ENCODE results near the gene UROS. TPM values are rescaled to one million over a fixed set of nuclear protein-coding genes. Genes with fewer than 3 reads are reported as not detected.

The UROS gene
- total and polyA plus RNA-seq, 2 donors (not counting 3 experiments of a cell fraction or from before 2014, with no cell fraction given) = 38.4 to 42.0 TPM

DNA sequence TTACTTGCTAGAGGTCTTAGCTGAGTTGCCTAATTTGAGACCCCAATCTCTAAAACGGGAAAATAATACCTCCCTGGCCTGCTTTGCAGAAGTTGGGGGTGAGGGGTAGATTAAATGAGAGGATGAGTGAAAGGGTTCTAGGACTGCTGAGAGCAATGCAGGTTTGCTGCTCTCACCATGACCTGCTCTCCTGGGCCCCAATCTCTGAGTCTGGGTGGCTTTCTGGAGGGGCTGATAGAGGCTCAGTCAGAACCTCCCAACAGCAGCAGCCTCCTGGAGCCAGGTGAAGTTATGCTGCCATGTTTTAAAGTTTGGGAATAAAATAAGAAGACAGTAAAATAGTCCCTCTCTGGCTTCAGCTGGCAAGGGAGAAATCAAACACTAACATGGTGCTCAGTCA is 7.3 kb downstream of the UROS start:
- H3K79me2 ChIP-seq (ENCODE audit: control insufficient read depth, insufficient read depth, low read length) = no peaks in the 10 kb centered on the region
- no peak overlapping the region for H3K4me2 ChIP-seq (ENCODE audit: insufficient read depth, low read length)
- TF ChIP-seq FOS (IDR thresholded peaks at IDR 0.05; ENCODE audit: borderline replicate concordance, insufficient read depth, low read length) (no peak), EZH2 (IDR thresholded peaks at IDR 0.05; ENCODE audit: borderline replicate concordance, low read depth, low read length, severe bottlenecking) (no peak), JUN (IDR thresholded peaks at IDR 0.05; ENCODE audit: borderline replicate concordance, insufficient read depth, insufficient read length, low read depth) (no peak), MAX (IDR thresholded peaks at IDR 0.05; ENCODE audit: insufficient read depth, insufficient read length) (no peak), POLR2AphosphoS5 (IDR thresholded peaks at IDR 0.05; ENCODE audit: insufficient read depth, low read depth, low read length) (no peak), POLR2A (IDR thresholded peaks at IDR 0.05; ENCODE audit: low read depth, low read length) (no peak), MYC (IDR thresholded peaks at IDR 0.05; ENCODE audit: low read depth, low read length) (no peak), GATA2 (IDR thresholded peaks at IDR 0.05; ENCODE audit: insufficient read depth, insufficient read length, low read depth, low read length) (no peak)
- TF ChIP-seq, protein P1, sequence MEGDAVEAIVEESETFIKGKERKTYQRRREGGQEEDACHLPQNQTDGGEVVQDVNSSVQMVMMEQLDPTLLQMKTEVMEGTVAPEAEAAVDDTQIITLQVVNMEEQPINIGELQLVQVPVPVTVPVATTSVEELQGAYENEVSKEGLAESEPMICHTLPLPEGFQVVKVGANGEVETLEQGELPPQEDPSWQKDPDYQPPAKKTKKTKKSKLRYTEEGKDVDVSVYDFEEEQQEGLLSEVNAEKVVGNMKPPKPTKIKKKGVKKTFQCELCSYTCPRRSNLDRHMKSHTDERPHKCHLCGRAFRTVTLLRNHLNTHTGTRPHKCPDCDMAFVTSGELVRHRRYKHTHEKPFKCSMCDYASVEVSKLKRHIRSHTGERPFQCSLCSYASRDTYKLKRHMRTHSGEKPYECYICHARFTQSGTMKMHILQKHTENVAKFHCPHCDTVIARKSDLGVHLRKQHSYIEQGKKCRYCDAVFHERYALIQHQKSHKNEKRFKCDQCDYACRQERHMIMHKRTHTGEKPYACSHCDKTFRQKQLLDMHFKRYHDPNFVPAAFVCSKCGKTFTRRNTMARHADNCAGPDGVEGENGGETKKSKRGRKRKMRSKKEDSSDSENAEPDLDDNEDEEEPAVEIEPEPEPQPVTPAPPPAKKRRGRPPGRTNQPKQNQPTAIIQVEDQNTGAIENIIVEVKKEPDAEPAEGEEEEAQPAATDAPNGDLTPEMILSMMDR (IDR thresholded peaks at IDR 0.05; ENCODE audit: extremely low read depth in 1 of 2, insufficient read depth in 1 of 2, low read depth in 1 of 2, low read length in 2 of 2) = no peak
- no peaks in the 10 kb centered on the region for H3K4me1 ChIP-seq (ENCODE audit: control insufficient read depth, extremely low read depth, insufficient read depth, low read length)
- H2AFZ ChIP-seq (ENCODE audit: low read depth, low read length) = no peak overlapping the region
- H3K36me3 ChIP-seq (ENCODE audit: control insufficient read depth in 2 of 2, extremely low read depth in 1 of 2, insufficient read depth in 2 of 2, low read length in 2 of 2) = no peaks in the 10 kb centered on the region
- no peaks in the 10 kb centered on the region for H4K20me1 ChIP-seq (replicated peaks; ENCODE audit: control insufficient read depth, extremely low read depth, insufficient read depth, low read length)
- FAIRE-seq = no peak
- dilution Hi-C loops (cut with MboI; ENCODE audit: extremely low pct_ligation_motif_present, low sequenced_read_pairs) = no loop called here
- no peaks in the 10 kb centered on the region for H3K27me3 ChIP-seq (ENCODE audit: control insufficient read depth in 2 of 2, insufficient read depth in 2 of 2, low read length in 2 of 2)
- H3K4me3 ChIP-seq (replicated peaks in 1 of 3; ENCODE audit: insufficient read depth in 1 of 3, low read depth in 1 of 3, low read length in 3 of 3) = no peak overlapping the region
- no peak overlapping the region for H3K9ac ChIP-seq (replicated peaks; ENCODE audit: extremely low read depth, insufficient read depth, low read length)
- H3K9me1 ChIP-seq (replicated peaks; ENCODE audit: control insufficient read depth, extremely low read depth, insufficient read depth, low read length) = no peaks in the 10 kb centered on the region
- ChIA-PET POLR2A (no interaction called here), CTCF (no interaction called here)
- no peak for DNase-seq (ENCODE audit: low read depth, low spot score)
- intact Hi-C loops (cut with micrococcal nuclease) = no loop called here
- no peaks in the 10 kb centered on the region for H3K9me3 ChIP-seq (replicated peaks; ENCODE audit: control insufficient read depth, insufficient read depth, low read length)
- no TSS peak for BruUV-seq (replicated peaks)
- no peak overlapping the region for H3K27ac ChIP-seq (ENCODE audit: insufficient read depth, low read depth, low read length)

All from endothelial cell of umbilical vein (primary cell).